Stomach (tissue), 9 donors: Measurements from ENCODE around the gene DCLK2. TPM values are rescaled to one million over a fixed set of nuclear protein-coding genes. Genes with fewer than 3 reads are reported as not detected.
A peak's percentile ranks its signal among the peaks of the same experiment; 100 is the strongest.

Source experiments
- DNase-seq, 2 donors: peaks; one replicate each; pipeline versions ENCODE4 v3.0.0 to v3.0.0-alpha.2; 2013 to 2019
- H3K27ac ChIP-seq, 5 donors: fragments of 200-600 bp in 4 of 5; sonication (generic) in 4 of 5; one replicate each; pipeline ENCODE4 v1.5.1; 2013 to 2019; ENCODE audit warnings: mild to moderate bottlenecking in 1 of 5, moderate library complexity in 1 of 5
- H3K27me3 ChIP-seq, 3 donors: fragments of 200-600 bp; sonication (generic); one replicate each; pipeline ENCODE4 v1.5.1; 2017 to 2019; ENCODE audit warnings: mixed run types in 1 of 3
- H3K36me3 ChIP-seq, 4 donors: fragments of 200-600 bp; sonication (generic); 1 replicate in 3 of 4; 2 replicates in 1 of 4; pipeline ENCODE4 v1.5.1; 2016 to 2019
- H3K4me1 ChIP-seq, 4 donors: fragments of 200-600 bp; sonication (generic); one replicate each; pipeline ENCODE4 v1.5.1; 2016 to 2019
- H3K4me3 ChIP-seq, 4 donors: fragments of 200-600 bp; sonication (generic) in 3 of 4; one replicate each; pipeline ENCODE4 v1.5.1; 2016 to 2019; ENCODE audit warnings: mild to moderate bottlenecking in 1 of 4
- H3K9me3 ChIP-seq, 4 donors: fragments of 200-600 bp; sonication (generic); one replicate each; pipeline ENCODE4 v1.5.1; 2016 to 2019
- CTCF ChIP-seq, 7 experiments: fragments of 450-650 bp in 4 of 7; fragments of 200-600 bp in 3 of 7; sonication (generic) in 3 of 7; IDR thresholded peaks; one replicate each; pipeline ENCODE4 v1.5.1; 2016 to 2019; ENCODE audit warnings: antibody characterized with exemption in 7 of 7, control low read depth in 2 of 7, mild to moderate bottlenecking in 1 of 7
- EP300 ChIP-seq: sonication (generic); formaldehyde crosslinking; IDR thresholded peaks from one replicate; pipeline ENCODE4 v1.6.1; 2017; ENCODE audit warnings: antibody characterized with exemption
- POLR2A ChIP-seq, 4 donors: fragments of 450-650 bp; IDR thresholded peaks; one replicate each; pipeline ENCODE4 v1.6.1; 2016; ENCODE audit warnings: antibody characterized with exemption in 4 of 4, control low read depth in 2 of 4, mild to moderate bottlenecking in 1 of 4, moderate library complexity in 1 of 4
- POLR2AphosphoS5 ChIP-seq, 3 donors: sonication (generic); formaldehyde crosslinking; IDR thresholded peaks; one replicate each; pipeline ENCODE4 v1.6.1; 2016; ENCODE audit warnings: antibody characterized with exemption in 3 of 3
- WGBS, 5 donors: extraction: QIAGEN DNeasy Blood & Tissue Kit in 3 of 5; methylation state at CpG; one replicate each; pipeline versions ENCODE4 v1.1.5 to v1.1.7; 2013 to 2018; 5-methylcytosine and 5-hydroxymethylcytosine counted together
- intact Hi-C: fragments of 100-400 bp; cut with DNase I; formaldehyde crosslinking; loops from one replicate; pipeline ENCODE4 v1.15.1; 2023; ENCODE audit warnings: low total_unique reads
- polyA plus RNA-seq, 3 donors: library from polyadenylated mRNA; stranded (reverse); fragments of 200-250 nt; gene quantifications; one replicate each; pipeline ENCODE4 v1.2.3, GENCODE V29; 2013
- total RNA-seq, 5 donors: library from RNA; depleted of rRNA; stranded (reverse); fragments of >200 nt; gene quantifications; one replicate each; pipeline versions ENCODE4 v1.1.0 to v1.2.3, GENCODE V29; 2014 to 2016
- donor health status: healthy with polysubstance abuse.
- donor health status: Bipolar disorder and iron deficiency.
- donor health status: healthy.

DCLK2 gene
- total and polyA plus RNA-seq, 8 donors = 0.61 to 16.3 (median 1.7) TPM

GRCh38 chr4:150217808-150218207, 139.6 kb downstream of the DCLK2 start:
- Histone ChIP-seq H3K9me3 (no peaks in the 10 kb centered on the region), H3K36me3 (no peaks in the 10 kb centered on the region), H3K4me3 (no peak overlapping the region), H3K27ac (no peak overlapping the region), H3K4me1 (peaks cover 0 to 13% (median 5%) of the 10 kb centered on the region in 4 donors), H3K27me3 (no peaks in the 10 kb centered on the region)
- TF ChIP-seq EP300 = no peak
- TF ChIP-seq POLR2A (IDR thresholded peaks at IDR 0.05) = no peak
- TF ChIP-seq POLR2AphosphoS5 (IDR thresholded peaks at IDR 0.05) = no peak
- no peak for TF ChIP-seq CTCF (IDR thresholded peaks at IDR 0.05)
- DNase-seq = peak in 1 of 2 donors; percentile 75
- 26 to 58% (median 38%) methylated on average over 8 of the region's 8 CpGs for WGBS, 5 donors
- intact Hi-C loops = loop anchor here (10.0 kb wide), 1 partner anchor 203 kb away; no protein-coding TSS in a partner anchor

DNA sequence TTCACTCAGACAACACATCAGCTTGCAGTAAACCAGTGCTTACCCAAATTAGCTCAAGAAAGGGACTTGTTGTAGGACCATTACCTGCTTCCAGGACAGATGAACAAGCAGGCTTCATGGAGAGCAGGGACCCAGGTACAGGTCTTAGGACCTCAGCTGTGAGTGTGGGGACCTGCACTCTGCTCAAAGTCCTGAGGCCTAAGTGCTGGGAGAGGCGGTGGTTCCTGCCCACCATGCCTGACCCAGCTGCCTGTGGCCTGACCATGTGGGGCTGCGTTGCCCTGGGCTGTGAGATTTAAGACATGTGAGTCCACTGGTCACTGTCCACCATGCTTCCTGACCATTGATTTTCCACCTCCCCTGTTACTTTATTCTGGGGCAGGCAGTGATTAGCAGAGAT, 140.2 kb downstream of the DCLK2 start:
- 89 to 100% (median 93%) methylated on average over 2 of the region's 2 CpGs for WGBS, 5 donors
- TF ChIP-seq CTCF (IDR thresholded peaks at IDR 0.05) (no peak), EP300 (no peak), POLR2A (IDR thresholded peaks at IDR 0.05) (no peak), POLR2AphosphoS5 (IDR thresholded peaks at IDR 0.05) (no peak)
- no peak overlapping the region for H3K4me3 ChIP-seq
- H3K27me3 ChIP-seq = no peaks in the 10 kb centered on the region
- no peaks in the 10 kb centered on the region for H3K36me3 ChIP-seq
- DNase-seq = no peak
- intact Hi-C loops = loop anchor here (10.0 kb wide), 1 partner anchor 204 kb away; no protein-coding TSS in a partner anchor
- no peaks in the 10 kb centered on the region for H3K9me3 ChIP-seq
- H3K27ac ChIP-seq = no peak overlapping the region
- peaks cover 0 to 13% (median 5%) of the 10 kb centered on the region in 4 donors for H3K4me1 ChIP-seq

DNA sequence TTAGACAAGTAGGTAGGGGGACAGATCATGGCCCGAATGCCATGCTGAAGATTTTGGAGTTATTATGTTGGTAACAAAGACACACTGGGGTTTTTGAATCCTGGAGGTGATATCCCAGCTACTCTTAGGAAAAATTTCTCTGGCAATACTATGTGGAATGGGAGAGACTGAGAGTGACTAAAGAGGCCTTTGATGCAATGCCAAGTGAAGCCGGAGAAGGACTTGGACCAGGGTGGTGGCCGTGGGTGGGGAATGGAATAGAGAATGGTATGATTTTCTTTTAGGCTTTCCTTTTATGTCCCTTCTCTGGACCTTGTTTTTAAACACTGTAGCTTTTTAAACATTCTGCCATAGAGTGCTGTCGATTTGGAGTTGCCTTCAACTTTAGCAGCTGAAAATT, 141.6 kb downstream of the DCLK2 start:
- WGBS, 5 donors = 66 to 84% (median 78%) methylated on average over 4 of the region's 4 CpGs
- peaks cover 0 to 13% (median 5%) of the 10 kb centered on the region in 4 donors for H3K4me1 ChIP-seq
- intact Hi-C loops = loop anchor here (10.0 kb wide), 1 partner anchor 205 kb away; no protein-coding TSS in a partner anchor
- no peak for DNase-seq
- H3K27me3 ChIP-seq = no peaks in the 10 kb centered on the region
- no peaks in the 10 kb centered on the region for H3K9me3 ChIP-seq
- TF ChIP-seq EP300 = no peak
- no peak for TF ChIP-seq CTCF (IDR thresholded peaks at IDR 0.05)
- no peak for TF ChIP-seq POLR2A (IDR thresholded peaks at IDR 0.05)
- no peak for TF ChIP-seq POLR2AphosphoS5 (IDR thresholded peaks at IDR 0.05)
- no peak overlapping the region for H3K4me3 ChIP-seq
- H3K27ac ChIP-seq = no peak overlapping the region
- no peaks in the 10 kb centered on the region for H3K36me3 ChIP-seq

- DNase-seq = no peak
- TF ChIP-seq POLR2A (IDR thresholded peaks at IDR 0.05) (no peak), CTCF (IDR thresholded peaks at IDR 0.05) (no peak), EP300 (no peak), POLR2AphosphoS5 (IDR thresholded peaks at IDR 0.05) (no peak)
- intact Hi-C loops = no loop called here
- H3K27me3 ChIP-seq = no peaks in the 10 kb centered on the region
- H3K36me3 ChIP-seq = no peaks in the 10 kb centered on the region
- no peak overlapping the region for H3K4me3 ChIP-seq
- H3K9me3 ChIP-seq = no peaks in the 10 kb centered on the region
- H3K4me1 ChIP-seq = peaks cover 0 to 7% (median 3%) of the 10 kb centered on the region in 4 donors
- H3K27ac ChIP-seq = peak overlapping the region in 3 of 5 donors; percentile 1 to 36 (median 24)
- 76 to 83% (median 78%) methylated on average over 6 of the region's 6 CpGs for WGBS, 5 donors
Observed at GRCh38 chr4:150224896-150225591, 146.8 kb downstream of the DCLK2 start.
